Epithelial cell of proximal tubule (primary cell): ENCODE results near the gene UBA52. TPM values are rescaled to one million over a fixed set of nuclear protein-coding genes. Genes with fewer than 3 reads are reported as not detected.
A peak's percentile ranks its signal among the peaks of the same experiment; 100 is the strongest.
"Not testable (repeated sequence)": the region's sequence is repeated elsewhere in the genome, so short reads cannot be mapped to it uniquely, and the experiment has no call there.

Experiments used
- DNase-seq: peaks from one replicate; pipeline ENCODE4 v3.0.0-alpha.2; 2011; ENCODE audit warnings: low read depth
- H3K4me3 ChIP-seq: 2 replicates; pipeline ENCODE4 v1.5.1; 2011; ENCODE audit warnings: low read depth, mild to moderate bottlenecking, low read length
- total RNA-seq: library from RNA; depleted of rRNA; stranded (reverse); fragments of >200 nt; gene quantifications from 2 replicates; pipeline ENCODE4 v1.2.3, GENCODE V29; 2015
- TF ChIP-seq, protein P1 (sequence below): conservative IDR thresholded peaks from 2 replicates; pipeline ENCODE4 v1.5.1; 2012; ENCODE audit warnings: low read depth, mild to moderate bottlenecking, low read length

The UBA52 gene
- total RNA-seq, 1 donor from 2014 or later, result 1,698 TPM

DNA sequence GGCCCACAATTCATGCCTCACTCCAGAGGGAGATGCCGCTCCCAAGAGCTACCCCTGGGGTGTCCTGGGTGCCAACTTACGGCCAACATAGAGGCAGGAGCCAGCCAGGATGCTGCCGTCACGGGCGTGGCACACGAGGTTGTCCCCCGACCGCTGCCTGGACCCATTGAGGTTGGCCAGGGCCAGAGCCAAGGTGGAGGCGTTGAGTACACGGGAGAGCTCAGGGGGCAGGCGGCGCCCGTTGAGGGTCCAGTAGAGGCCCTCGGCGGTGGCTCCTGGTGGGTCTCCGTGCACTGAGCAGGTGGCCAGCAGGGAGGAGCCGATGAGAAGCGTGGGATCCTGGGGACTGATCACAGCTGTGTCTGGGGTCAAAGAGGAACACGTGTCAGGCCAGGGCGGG is 27.8 kb downstream of the UBA52 start:
- TF ChIP-seq, protein P1, sequence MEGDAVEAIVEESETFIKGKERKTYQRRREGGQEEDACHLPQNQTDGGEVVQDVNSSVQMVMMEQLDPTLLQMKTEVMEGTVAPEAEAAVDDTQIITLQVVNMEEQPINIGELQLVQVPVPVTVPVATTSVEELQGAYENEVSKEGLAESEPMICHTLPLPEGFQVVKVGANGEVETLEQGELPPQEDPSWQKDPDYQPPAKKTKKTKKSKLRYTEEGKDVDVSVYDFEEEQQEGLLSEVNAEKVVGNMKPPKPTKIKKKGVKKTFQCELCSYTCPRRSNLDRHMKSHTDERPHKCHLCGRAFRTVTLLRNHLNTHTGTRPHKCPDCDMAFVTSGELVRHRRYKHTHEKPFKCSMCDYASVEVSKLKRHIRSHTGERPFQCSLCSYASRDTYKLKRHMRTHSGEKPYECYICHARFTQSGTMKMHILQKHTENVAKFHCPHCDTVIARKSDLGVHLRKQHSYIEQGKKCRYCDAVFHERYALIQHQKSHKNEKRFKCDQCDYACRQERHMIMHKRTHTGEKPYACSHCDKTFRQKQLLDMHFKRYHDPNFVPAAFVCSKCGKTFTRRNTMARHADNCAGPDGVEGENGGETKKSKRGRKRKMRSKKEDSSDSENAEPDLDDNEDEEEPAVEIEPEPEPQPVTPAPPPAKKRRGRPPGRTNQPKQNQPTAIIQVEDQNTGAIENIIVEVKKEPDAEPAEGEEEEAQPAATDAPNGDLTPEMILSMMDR, result no peak
- DNase-seq, result no peak
- H3K4me3 ChIP-seq, result no peak overlapping the region

DNA sequence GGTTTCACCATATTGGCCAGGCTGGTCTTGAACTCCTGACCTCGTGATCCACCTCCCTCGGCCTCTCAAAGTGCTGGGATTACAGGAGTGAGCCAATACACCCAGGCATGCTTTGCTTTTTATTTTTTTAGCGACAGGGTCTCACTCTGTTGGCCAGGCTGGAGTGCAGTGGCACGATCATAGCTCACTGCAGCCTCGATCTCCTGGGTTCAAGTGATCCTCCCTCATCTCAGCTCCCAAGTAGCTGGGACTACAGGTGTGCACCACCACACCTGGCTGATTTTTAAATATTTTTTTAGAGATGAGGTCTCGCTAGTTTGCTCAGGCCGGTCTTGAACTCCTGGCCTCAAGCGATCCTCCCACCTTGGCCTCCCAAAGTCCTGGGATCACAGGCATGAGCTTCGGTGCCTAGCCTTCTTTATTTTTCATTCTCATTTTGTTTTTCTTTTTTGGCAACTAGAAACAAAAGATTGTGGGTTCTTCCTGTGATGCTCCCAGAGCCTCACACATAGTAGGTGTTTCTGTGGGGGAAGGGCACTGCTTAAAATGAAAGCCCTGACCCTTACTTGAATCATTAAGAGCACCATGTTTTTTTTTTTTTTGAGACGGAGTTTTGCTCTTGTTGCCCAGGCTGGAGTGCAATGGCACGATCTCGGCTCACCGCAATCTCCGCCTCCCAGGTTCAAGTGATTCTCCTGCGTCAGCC is 29.2 kb downstream of the UBA52 start:
- DNase-seq, H3K4me3 ChIP-seq: not testable (repeated sequence)

DNA sequence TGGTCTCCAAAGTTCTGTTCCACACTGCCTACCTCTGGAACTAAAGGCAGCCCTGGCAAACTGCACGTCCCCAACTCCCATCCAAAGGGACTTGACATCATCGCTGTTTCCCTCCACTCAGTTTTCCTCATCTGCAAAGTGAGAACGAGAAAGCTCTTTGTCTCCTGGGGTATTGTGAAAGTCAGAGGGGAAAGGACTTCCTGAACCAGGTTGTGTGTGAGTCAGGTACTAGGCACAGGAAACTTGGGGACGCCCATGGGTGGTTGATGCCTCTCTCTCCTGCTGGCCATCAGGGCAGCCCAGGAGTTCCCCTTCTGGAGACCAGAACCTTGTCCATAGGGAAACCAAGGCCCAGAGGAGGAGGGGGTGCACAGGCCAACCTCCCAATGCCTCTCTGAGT is 30.2 kb downstream of the UBA52 start:
- TF ChIP-seq, protein P1, result no peak
- DNase-seq, result no peak
- no peak overlapping the region for H3K4me3 ChIP-seq

DNA sequence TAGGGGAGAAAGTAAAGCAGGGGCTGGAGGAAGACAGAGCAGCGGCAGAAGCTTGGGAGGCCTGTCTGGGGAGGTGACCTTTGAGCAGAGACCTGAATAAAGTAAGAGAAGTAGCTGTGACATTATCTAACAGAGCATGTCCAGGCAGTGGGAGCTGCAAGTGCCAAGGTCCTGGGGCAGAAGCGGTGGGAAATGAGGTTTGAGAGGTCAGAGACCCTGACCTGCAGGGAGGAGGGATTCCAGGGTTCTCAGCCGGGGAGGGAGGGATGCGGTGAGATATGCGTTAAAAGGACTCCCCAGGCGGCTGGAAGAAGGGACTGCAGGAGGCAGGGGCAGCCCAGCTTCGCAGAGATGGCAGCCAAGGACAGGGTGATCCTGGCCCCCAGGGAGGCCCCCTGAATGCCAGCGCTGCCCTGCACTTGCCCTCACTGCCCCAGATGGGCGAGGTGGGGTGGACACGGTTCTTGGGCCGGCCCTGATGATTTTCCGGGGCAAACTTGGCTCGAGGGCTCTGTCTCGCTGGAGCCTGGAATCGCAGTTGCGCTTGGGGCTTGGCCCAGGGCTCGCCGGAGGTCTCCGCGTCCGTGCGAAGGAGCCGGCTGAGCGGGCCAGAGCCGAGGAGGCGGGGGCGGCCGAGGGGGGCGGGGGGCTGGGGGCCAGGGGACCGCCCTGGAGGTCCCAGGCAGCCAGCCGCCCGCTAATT is 31.7 kb downstream of the UBA52 start:
- TF ChIP-seq, protein P1, result peak; percentile 29
- DNase-seq, result no peak
- no peak overlapping the region for H3K4me3 ChIP-seq

DNA sequence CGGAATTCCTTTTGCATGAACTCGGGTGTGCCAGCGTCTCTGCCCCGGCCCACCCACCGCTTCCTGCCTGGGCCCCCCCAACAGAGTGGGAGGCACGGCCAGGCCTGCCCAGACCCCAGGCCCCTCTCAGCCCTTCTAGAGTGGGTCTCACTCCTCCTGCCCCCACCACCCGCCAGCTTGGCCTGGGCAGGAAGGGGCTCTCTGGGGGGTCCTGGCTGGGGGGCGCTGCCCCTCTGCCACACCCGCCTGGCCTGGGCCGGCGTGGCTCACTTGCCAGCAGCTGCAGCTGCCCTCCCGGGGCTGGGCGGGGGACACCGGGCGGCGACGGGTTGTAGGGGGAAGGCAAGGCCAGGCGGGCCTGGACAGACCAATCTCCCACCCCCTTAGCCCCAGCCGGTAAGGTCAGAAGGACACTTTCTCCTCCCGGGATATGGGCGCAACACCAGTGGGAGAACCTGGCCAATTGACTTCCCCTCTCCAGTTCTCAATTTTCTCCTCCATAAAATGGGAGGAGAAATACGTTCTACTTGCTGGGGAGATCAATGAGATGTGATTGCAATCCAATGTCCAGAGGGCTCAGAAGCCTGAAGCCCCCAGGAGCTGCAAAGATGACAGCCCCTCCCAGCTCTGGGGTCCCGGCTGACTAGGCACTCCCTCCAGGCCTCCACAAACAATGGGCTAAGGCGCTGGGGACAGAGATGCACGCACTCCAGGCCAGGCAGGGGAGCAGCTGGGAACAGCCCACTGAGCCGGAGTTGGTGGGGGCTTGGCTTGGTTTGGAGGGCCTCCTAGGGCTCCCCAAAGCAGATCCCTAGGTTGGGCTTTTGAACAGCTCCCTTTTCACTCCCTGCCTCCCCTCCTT is 32.5 kb downstream of the UBA52 start:
- TF ChIP-seq, protein P1, result no peak
- no peak overlapping the region for H3K4me3 ChIP-seq
- DNase-seq, result no peak

DNA sequence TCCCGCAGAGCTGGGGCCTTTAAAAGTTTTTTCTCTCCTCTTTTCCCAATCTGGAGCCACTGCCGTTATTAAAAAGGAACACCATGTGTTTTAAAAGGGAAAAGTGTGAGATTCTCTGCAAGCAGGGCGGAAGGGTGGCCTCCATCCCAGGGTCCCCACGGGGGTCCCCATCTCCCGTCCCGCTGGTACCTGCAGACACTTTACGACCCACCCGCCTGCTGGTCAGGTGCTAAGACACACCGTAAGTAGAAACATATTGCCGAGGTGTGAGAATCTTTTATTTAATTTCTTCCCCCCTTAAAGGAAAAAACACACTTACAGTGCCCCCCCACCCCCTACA is 33.1 kb downstream of the UBA52 start:
- TF ChIP-seq, protein P1, result no peak
- H3K4me3 ChIP-seq, result no peak overlapping the region
- no peak for DNase-seq

DNA sequence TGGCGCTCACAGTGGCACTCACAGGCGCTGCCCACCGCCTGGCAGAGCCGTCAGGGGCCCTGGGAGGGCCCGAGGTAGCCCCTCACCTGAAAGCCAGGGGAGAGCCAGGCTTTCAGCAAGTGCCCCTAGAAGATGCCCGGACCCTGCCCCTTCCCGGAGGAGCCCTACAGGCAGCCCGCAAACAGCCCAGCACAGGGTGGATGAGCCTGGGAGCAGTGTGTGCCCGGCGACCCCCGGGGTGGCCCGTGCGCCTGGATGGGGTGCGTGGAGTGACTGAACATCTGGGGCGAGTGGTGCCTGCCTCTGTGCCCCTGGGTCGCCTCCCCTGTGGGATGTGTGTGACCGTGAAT is 33.5 kb downstream of the UBA52 start:
- TF ChIP-seq, protein P1, result no peak
- no peak overlapping the region for H3K4me3 ChIP-seq
- DNase-seq, result no peak
